ENCODE data around the gene CR1L.
"Not testable (repeated sequence)": the region's sequence is repeated elsewhere in the genome, so short reads cannot be mapped to it uniquely, and the experiment has no call there.

Gene CR1L

GRCh38 chr1:207747627-207748492 is 102.9 kb downstream of the CR1L start:
- no peak for DNase-seq

DNA sequence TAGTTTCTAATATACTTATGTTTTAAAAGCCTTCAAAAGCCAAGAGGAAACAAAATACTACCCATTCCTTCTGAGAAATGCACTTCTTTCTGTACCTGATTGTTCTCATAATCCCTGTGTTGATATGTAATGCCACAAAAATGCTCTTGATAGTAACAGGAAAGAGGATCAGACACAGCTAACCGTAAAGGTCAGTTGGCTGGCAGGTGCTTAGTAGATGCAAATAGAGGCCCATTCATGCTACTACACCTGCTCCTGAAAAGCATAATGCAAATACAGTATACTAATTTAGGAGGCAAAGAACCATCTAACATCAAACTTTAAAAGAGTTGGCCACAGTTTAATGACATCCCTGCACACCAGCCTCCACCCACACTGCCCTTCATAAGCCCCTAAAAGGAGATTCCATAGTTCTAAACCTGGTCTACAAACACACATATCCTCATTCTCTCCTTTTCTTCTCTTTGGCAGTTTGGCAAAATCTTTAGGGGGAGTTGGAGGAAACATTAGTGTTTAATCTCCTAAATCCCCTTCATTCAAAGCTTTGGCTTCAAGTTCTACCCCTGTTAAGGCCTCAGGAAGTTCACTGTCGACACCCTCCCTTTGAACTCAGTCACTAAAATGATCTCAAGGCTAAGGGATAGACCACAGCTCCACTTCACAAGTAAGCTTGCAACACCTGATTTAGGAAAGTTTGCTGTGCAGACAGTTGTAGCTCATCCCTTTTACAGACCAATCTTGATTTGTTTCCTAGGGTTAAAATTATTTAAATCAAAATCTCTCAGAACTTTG is 104.0 kb downstream of the CR1L start:
- no peak for DNase-seq

DNA sequence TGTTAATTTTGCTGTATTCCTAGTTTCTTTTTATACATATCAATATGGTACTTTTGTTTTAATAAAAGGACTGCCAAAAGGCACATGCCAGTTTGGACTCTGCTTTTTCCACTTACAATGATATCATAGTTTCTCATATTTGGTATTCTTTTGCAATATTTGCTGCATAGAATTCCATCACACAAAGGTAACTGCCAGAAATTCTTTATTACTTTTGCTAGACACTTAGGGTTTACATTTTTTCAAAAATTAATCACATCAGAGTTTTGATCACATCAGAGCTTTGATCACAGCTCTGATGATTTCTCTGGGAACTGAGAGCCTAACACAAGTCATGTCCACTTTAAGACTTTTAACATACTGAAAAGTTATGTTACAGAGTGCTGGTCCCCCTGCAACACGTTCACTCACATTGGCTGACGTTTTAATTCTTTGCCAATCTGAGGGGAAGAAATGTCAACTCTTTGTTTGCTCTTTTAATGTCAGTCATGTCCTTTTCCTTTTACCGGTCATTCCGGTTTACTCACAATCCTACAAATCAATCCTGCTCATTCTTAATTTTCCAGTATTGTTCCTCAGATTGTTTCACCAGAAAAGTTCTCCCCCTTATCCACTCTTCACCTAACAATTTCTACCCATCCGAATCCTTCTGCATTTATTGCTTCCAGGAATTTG is 105.8 kb downstream of the CR1L start:
- no peak for DNase-seq

- DNase-seq = not testable (repeated sequence)
These were observed 106.5 kb downstream of the CR1L start for GRCh38 chr1:207751463-207751789.

DNA sequence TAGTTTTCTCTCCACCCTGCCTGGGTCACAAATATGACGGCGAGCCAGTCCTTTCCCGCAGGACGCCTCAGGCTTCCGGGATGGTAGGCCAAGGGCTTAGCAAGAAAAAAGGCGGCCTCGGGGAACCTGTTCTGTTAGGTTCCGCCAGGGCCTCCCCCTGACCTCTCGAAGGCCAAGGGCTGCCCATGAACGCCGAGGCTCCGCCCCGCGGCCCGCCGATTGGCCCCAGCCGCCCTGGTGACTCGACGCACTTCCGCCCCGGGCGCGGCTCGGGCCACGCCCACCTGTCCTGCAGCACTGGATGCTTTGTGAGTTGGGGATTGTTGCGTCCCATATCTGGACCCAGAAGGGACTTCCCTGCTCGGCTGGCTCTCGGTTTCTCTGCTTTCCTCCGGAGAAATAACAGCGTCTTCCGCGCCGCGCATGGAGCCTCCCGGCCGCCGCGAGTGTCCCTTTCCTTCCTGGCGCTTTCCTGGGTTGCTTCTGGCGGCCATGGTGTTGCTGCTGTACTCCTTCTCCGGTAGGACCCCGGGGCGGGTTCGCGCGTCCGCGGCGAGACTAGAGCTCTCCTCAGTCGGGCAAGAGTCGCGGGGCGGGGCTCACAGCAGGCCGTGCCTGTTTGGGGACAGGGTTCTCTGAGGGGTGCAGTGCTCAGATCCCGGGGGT is 107.0 kb downstream of the CR1L start, which contains the start of gene CD46:
TSS of gene CD46 (plus strand) at position 265 of the 666 bp plus-strand sequence. CDS start at position 424, 159 bp downstream.
- peak; percentile 97 for DNase-seq

- no peak for DNase-seq
These were observed 107.6 kb downstream of the CR1L start for GRCh38 chr1:207752456-207752998.

GRCh38 chr1:207753611-207754010 is 108.7 kb downstream of the CR1L start:
- no peak for DNase-seq

DNA sequence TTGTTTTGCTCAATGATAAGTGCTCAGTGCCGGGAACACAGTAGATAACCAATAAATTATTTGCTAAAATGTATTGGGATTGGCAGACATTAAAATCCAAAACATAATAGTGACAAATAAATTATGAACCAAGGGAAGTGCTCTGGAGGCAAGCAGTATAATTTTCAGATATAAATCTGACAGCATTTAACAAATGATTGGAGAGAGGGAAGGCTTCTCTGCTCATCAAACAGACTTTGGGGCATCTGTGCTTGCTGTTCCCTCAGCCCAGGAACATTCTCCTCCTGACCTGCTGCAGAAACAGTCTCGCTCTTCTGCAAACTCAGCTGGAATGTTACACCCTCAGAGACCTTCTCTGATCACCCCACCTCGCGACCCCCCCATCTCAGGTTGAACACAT is 109.1 kb downstream of the CR1L start:
- DNase-seq = no peak

GRCh38 chr1:207754974-207755700 is 110.2 kb downstream of the CR1L start:
- no peak for DNase-seq

- DNase-seq = no peak
These were observed 111.1 kb downstream of the CR1L start for GRCh38 chr1:207755846-207756693.

DNA sequence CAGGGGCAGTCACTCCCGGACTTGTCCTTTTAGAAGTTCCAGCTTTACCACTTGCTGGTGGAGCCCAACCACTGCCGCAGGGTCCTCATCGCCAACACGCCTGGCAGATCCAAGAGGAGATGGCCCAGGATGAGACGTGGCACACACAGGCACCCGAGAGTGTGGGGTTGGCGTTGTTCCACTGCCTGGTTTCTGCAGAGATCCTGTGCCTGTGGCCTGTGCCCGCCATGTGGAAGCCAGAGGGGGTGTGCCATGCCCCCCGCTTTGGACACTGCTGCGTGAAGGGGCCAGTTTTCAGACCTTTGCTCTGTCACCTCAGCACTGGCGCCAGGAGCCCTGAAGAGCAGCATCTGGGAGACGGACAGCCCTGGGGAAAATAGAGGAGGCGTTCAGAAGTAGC is 117.7 kb downstream of the CR1L start:
- DNase-seq = no peak

- no peak for DNase-seq
These were observed 118.2 kb downstream of the CR1L start for GRCh38 chr1:207763091-207763490.

- DNase-seq = no peak
These were observed 119.0 kb downstream of the CR1L start for GRCh38 chr1:207763972-207764371.

DNA sequence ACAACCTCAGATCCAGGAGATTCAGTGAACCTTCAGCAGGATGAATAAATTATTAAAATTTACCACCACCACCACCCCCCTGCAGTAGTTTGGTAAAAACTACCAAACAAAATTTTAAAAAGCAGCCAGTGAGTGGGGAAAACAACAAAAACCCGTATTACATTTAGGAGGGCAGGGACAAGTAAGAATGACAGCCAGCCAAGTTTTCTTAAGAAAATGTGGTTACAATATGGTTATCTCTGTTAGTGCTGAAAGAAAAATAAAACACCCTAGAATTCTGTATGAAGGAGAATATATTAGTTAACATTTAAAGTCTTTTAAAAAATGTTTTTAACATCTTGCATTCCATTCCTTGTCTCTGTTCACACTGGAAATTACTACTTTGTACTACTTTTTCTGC is 121.6 kb downstream of the CR1L start:
- DNase-seq = no peak

DNA sequence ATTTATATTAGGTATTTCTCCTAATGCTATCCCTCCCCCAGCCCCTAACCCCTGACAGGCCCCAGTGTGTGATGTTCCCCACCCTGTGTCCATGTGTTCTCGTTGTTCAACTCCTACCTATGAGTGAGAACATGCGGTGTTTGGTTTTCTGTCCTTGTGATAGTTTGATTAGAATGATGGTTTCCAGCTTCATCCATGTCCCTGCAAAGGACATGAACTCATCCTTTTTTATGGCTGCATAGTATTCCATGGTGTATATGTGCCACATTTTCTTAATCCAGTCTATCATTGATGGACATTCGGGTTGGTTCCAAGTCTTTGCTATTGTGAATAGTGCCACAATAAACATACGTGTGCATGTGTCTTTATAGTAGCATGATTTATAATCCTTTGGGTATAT is 125.6 kb downstream of the CR1L start:
- not testable (repeated sequence) for DNase-seq
